HCT116 (cell line): Measurements from ENCODE around the gene HNF1B. TPM values are rescaled to one million over a fixed set of nuclear protein-coding genes. Genes with fewer than 3 reads are reported as not detected.

Experiments used
- ATAC-seq: fragments of 200-7000 bp; cut with Tn5 transposase; 2 replicates; pipeline ENCODE4 v1.9.1; 2020; ENCODE audit warnings: mild to moderate bottlenecking, moderate library complexity
- BruUV-seq: library from RNA; stranded (reverse); fragments of 400-500 nt; replicated peaks from 2 replicates; lab custom pipeline; 2021; lab: Mats Ljungman, UMichigan
- CTCF ChIA-PET: fragments of 300-600 bp; sonication (Branson Sonifier 250); formaldehyde crosslinking; loops from one replicate; lab custom pipeline; 2021; ENCODE audit warnings: antibody characterized with exemption; lab: Charles Lee
- POLR2A ChIA-PET: fragments of 300-600, 350-600 bp; sonication (Branson Sonifier 250); formaldehyde crosslinking; loops from one replicate; lab custom pipeline; 2021; ENCODE audit warnings: antibody characterized with exemption; lab: Charles Lee
- RAD21 ChIA-PET, 2 experiments: fragments of 300-600 bp; sonication (Branson Sonifier 250); formaldehyde crosslinking; loops; one replicate each; lab custom pipeline; 2023; ENCODE audit warnings: low total read pairs in 2 of 2; ENCODE audit not compliant: uncharacterized antibody in 2 of 2, unreplicated experiment in 2 of 2, low non-redundant PET in 1 of 2; lab: Charles Lee
- DNase-seq: peaks from one replicate; pipeline ENCODE4 v3.0.0-alpha.2; 2010; ENCODE audit warnings: low read depth, low spot score
- H2AFZ ChIP-seq: fragments of 200-600 bp; shearing (Covaris generic), sonication (generic); 2 replicates; pipeline ENCODE4 v1.6.1; 2017; ENCODE audit warnings: low read depth, mixed run types, mixed read lengths, antibody characterized with exemption, low read length; ENCODE audit not compliant: poor library complexity, severe bottlenecking
- H3K27ac ChIP-seq: 2 replicates; pipeline ENCODE4 v1.5.1; 2012; ENCODE audit warnings: low read depth, low read length
- H3K27me3 ChIP-seq: fragments of 200-600 bp; sonication (generic); 2 replicates; pipeline ENCODE4 v1.6.1; 2016; ENCODE audit warnings: mixed run types, low read length, mixed read lengths; ENCODE audit not compliant: insufficient read depth
- H3K36me3 ChIP-seq, 2 experiments: fragments of 200-500 bp in 1 of 2; fragments of 200-600 bp in 1 of 2; sonication (Bioruptor generic) in 1 of 2; sonication (generic) in 1 of 2; 2 replicates each; pipeline versions ENCODE4 v1.5.1 to v1.6.1; 2014 to 2016; ENCODE audit warnings: low read length in 2 of 2, inconsistent platforms in 1 of 2, mixed read lengths in 1 of 2, mixed run types in 1 of 2; ENCODE audit not compliant: insufficient read depth in 2 of 2, control insufficient read depth in 1 of 2
- H3K4me1 ChIP-seq, 2 experiments: fragments of 200-600 bp in 1 of 2; sonication (generic) in 1 of 2; 2 replicates each; pipeline versions ENCODE4 v1.5.1 to v1.6.1; 2012 to 2017; ENCODE audit warnings: low read length in 2 of 2, inconsistent platforms in 1 of 2, mild to moderate bottlenecking in 1 of 2, mixed read lengths in 1 of 2, mixed run types in 1 of 2, moderate library complexity in 1 of 2; ENCODE audit not compliant: insufficient read depth in 2 of 2, control insufficient read depth in 1 of 2
- H3K4me2 ChIP-seq: fragments of 200-600 bp; sonication (generic); 2 replicates; pipeline ENCODE4 v1.6.1; 2017; ENCODE audit warnings: mixed run types, low read length, mixed read lengths
- H3K4me3 ChIP-seq, 2 experiments: fragments of 200-600 bp in 1 of 2; sonication (generic) in 1 of 2; replicated peaks in 1 of 2; 2 replicates each; pipeline ENCODE4 v1.5.1; 2011 to 2016; ENCODE audit warnings: low read length in 2 of 2, control low read depth in 1 of 2, low read depth in 1 of 2, mild to moderate bottlenecking in 1 of 2, mixed read lengths in 1 of 2, mixed run types in 1 of 2
- H3K79me2 ChIP-seq: fragments of 200-600 bp; sonication (generic); 2 replicates; pipeline ENCODE4 v1.6.1; 2017; ENCODE audit warnings: mild to moderate bottlenecking, mixed run types, low read length, moderate library complexity, mixed read lengths; ENCODE audit not compliant: insufficient read depth
- H3K9ac ChIP-seq: fragments of 200-600 bp; sonication (generic); 2 replicates; pipeline ENCODE4 v1.6.1; 2016; ENCODE audit warnings: low read length, mixed read lengths
- H3K9me2 ChIP-seq: fragments of 200-600 bp; sonication (generic), shearing (Covaris generic); 2 replicates; pipeline ENCODE4 v1.6.1; 2017; ENCODE audit warnings: mixed run types, mild to moderate bottlenecking, moderate library complexity; ENCODE audit not compliant: insufficient read depth
- H3K9me3 ChIP-seq, 2 experiments: fragments of 200-500 bp in 1 of 2; fragments of 200-600 bp in 1 of 2; sonication (Bioruptor generic) in 1 of 2; sonication (generic) in 1 of 2; 2 replicates each; pipeline ENCODE4 v1.6.1; 2014 to 2017; ENCODE audit warnings: low read length in 2 of 2, mixed read lengths in 2 of 2, inconsistent platforms in 1 of 2, low read depth in 1 of 2, mild to moderate bottlenecking in 1 of 2, mixed run types in 1 of 2, moderate library complexity in 1 of 2; ENCODE audit not compliant: control insufficient read depth in 1 of 2, insufficient read depth in 1 of 2
- H4K20me1 ChIP-seq: fragments of 200-600 bp; sonication (generic), shearing (Covaris generic); 2 replicates; pipeline ENCODE4 v1.6.1; 2017; ENCODE audit warnings: mixed run types, mild to moderate bottlenecking, moderate library complexity; ENCODE audit not compliant: insufficient read depth
- ATF3 ChIP-seq: IDR thresholded peaks from 2 replicates; pipeline ENCODE4 v1.6.1; 2012
- CEBPB ChIP-seq: IDR thresholded peaks from 2 replicates; pipeline ENCODE4 v1.6.1; 2012; ENCODE audit warnings: low read depth
- EGR1 ChIP-seq: IDR thresholded peaks from 2 replicates; pipeline ENCODE4 v1.6.1; 2012; ENCODE audit warnings: low read depth
- ELF1 ChIP-seq: IDR thresholded peaks from 2 replicates; pipeline ENCODE4 v1.6.1; 2012; ENCODE audit warnings: low read depth, borderline replicate concordance
- EZH2 ChIP-seq: fragments of 200-600 bp; sonication (generic); IDR thresholded peaks from 2 replicates; pipeline ENCODE4 v1.6.1; 2017; ENCODE audit warnings: antibody characterized with exemption, mixed run types
- FOSL1 ChIP-seq: IDR thresholded peaks from 2 replicates; pipeline ENCODE4 v1.6.1; 2012; ENCODE audit warnings: low read depth
- JUND ChIP-seq: IDR thresholded peaks from 2 replicates; pipeline ENCODE4 v1.6.1; 2012
- MAX ChIP-seq: IDR thresholded peaks from 2 replicates; pipeline ENCODE4 v1.6.1; 2012
- POLR2A ChIP-seq: IDR thresholded peaks from 2 replicates; pipeline ENCODE4 v1.7.0; 2011; ENCODE audit warnings: borderline replicate concordance; ENCODE audit not compliant: insufficient read depth, insufficient read length; ENCODE audit errors: extremely low read depth
- POLR2AphosphoS5 ChIP-seq: IDR thresholded peaks from 2 replicates; pipeline ENCODE4 v1.6.1; 2011; ENCODE audit warnings: mild to moderate bottlenecking, low read depth, low read length, moderate library complexity
- RAD21 ChIP-seq: IDR thresholded peaks from 2 replicates; pipeline ENCODE4 v1.6.1; 2012; ENCODE audit warnings: low read depth, mild to moderate bottlenecking
- REST ChIP-seq: IDR thresholded peaks from 2 replicates; pipeline ENCODE4 v1.6.1; 2012; ENCODE audit warnings: low read depth
- SIN3A ChIP-seq: IDR thresholded peaks from 2 replicates; pipeline ENCODE4 v1.6.1; 2012; ENCODE audit warnings: low read depth
- SP1 ChIP-seq: IDR thresholded peaks from 2 replicates; pipeline ENCODE4 v1.6.1; 2012; ENCODE audit warnings: low read depth
- SRF ChIP-seq: IDR thresholded peaks from 2 replicates; pipeline ENCODE4 v1.6.1; 2012; ENCODE audit warnings: low read depth
- TCF7L2 ChIP-seq: IDR thresholded peaks from 2 replicates; pipeline ENCODE4 v1.7.0; 2011; ENCODE audit warnings: borderline replicate concordance, inconsistent platforms; ENCODE audit not compliant: insufficient read depth, insufficient read length; ENCODE audit errors: extremely low read depth
- YY1 ChIP-seq: IDR thresholded peaks from 2 replicates; pipeline ENCODE4 v1.6.1; 2011; ENCODE audit warnings: low read length, low read depth, moderate library complexity, mild to moderate bottlenecking; ENCODE audit not compliant: insufficient replicate concordance; ENCODE audit errors: extremely low read depth
- ZBTB33 ChIP-seq: IDR thresholded peaks from 2 replicates; pipeline ENCODE4 v1.6.1; 2011; ENCODE audit warnings: mild to moderate bottlenecking, low read length, moderate library complexity; ENCODE audit not compliant: insufficient replicate concordance; ENCODE audit errors: extremely low read depth
- ZFX ChIP-seq: fragments of 450-650 bp; IDR thresholded peaks from 2 replicates; pipeline ENCODE4 v1.6.1; 2017
- ZNF274 ChIP-seq: fragments of 200-500 bp; sonication (Bioruptor generic); IDR thresholded peaks from 2 replicates; pipeline ENCODE4 v1.6.1; 2014; ENCODE audit warnings: mild to moderate bottlenecking, low read depth, low read length, inconsistent platforms
- intact Hi-C: fragments of 100-400 bp; cut with micrococcal nuclease; formaldehyde crosslinking; loops from 2 replicates; pipeline ENCODE4 v1.10.0; 2022
- total RNA-seq: library from RNA; stranded (reverse); gene quantifications from one replicate; pipeline ENCODE4 v1.2.1, GENCODE V29; 2021; ENCODE audit not compliant: unreplicated experiment

Gene HNF1B
- total RNA-seq, 1 experiment from 2014 or later, result 3.6 TPM

- Histone ChIP-seq H3K27ac (no peak overlapping the region), H3K36me3 (no peaks in the 10 kb centered on the region), H2AFZ (no peak overlapping the region), H3K79me2 (no peaks in the 10 kb centered on the region), H3K4me2 (peak overlapping the region; percentile 30; the same call in 1 of the 2 replicates), H3K9me3 (no peaks in the 10 kb centered on the region), H3K9ac (no peak overlapping the region), H3K4me3 (no peak overlapping the region), H4K20me1 (no peaks in the 10 kb centered on the region), H3K4me1 (peaks cover 0 to 10% of the 10 kb centered on the region in 2 experiments; a peak in 2 of 4 replicates), H3K27me3 (no peaks in the 10 kb centered on the region), H3K9me2 (no peaks in the 10 kb centered on the region)
- TF ChIP-seq POLR2A (no peak), POLR2AphosphoS5 (no peak), JUND (no peak), RAD21 (no peak), ZBTB33 (no peak), EGR1 (no peak), ATF3 (no peak), ZFX (no peak), ELF1 (no peak), ZNF274 (no peak), SRF (no peak), CEBPB (no peak), TCF7L2 (no peak), MAX (no peak), SIN3A (no peak), REST (no peak), FOSL1 (no peak), YY1 (no peak), EZH2 (no peak), SP1 (no peak)
- no peak for ATAC-seq
- intact Hi-C loops, result no loop called here
- CTCF ChIA-PET, result interaction anchor here (1.3 kb wide), 1 partner anchor 145 kb away, joined by 4 read pairs; no protein-coding TSS in a partner anchor
- POLR2A ChIA-PET, result no interaction called here
- no TSS peak for BruUV-seq
- DNase-seq, result no peak
- RAD21 ChIA-PET, result no interaction called here
Observed at GRCh38 chr17:37671028-37671823, 73.6 kb downstream of the HNF1B start.
